ENCODE results near the gene TANC2.

TANC2 gene

GRCh38 chr17:62966426-62967204, 580 bp downstream of the TANC2 start (continued):
- TF ChIP-seq SP7 (tag by site-specific recombination; IDR thresholded peaks at IDR 0.05) (no peak; the same call in 1 of the 2 replicates), MZF1 (tag by site-specific recombination; IDR thresholded peaks at IDR 0.05; ENCODE audit: borderline replicate concordance) (peak; percentile 95), ZNF76 (tag by site-specific recombination; IDR thresholded peaks at IDR 0.05; ENCODE audit: borderline replicate concordance, low read depth) (peak; percentile 74; the same call in 1 of the 2 replicates), HOXC10 (CRISPR knock-in tag; IDR thresholded peaks at IDR 0.05) (no peak), ZNF629 (tag by site-specific recombination; IDR thresholded peaks at IDR 0.05) (0 out of 2 replicates have a peak, but pooled peaks have one; percentile 13)

GRCh38 chr17:62967205-62967529, 1.1 kb downstream of the TANC2 start:
- Histone ChIP-seq H3K27ac (ENCODE audit: extremely low read depth, low read depth, low read length) (peak overlapping the region; percentile 93; the same call in 1 of the 2 replicates), H3K4me1 (ENCODE audit: control insufficient read depth, insufficient read depth, low read length) (peaks cover 12% of the 10 kb centered on the region), H3K9me3 (ENCODE audit: control insufficient read depth, insufficient read depth, low read depth, low read length) (no peaks in the 10 kb centered on the region), H3K4me3 (ENCODE audit: low read depth, low read length) (peak overlapping the region; percentile 66), H3K36me3 (ENCODE audit: control insufficient read depth in 2 of 2, insufficient read depth in 1 of 2, low read length in 2 of 2) (no peaks in the 10 kb centered on the region)
- no peak for TF ChIP-seq SP2 (tag by site-specific recombination; IDR thresholded peaks at IDR 0.05)
- TF ChIP-seq ZBTB10 (tag by site-specific recombination; IDR thresholded peaks at IDR 0.05) = no peak
- TF ChIP-seq ZNF18 (tag by site-specific recombination; IDR thresholded peaks at IDR 0.05) = no peak
- no peak for TF ChIP-seq BCL11A (tag by site-specific recombination; IDR thresholded peaks at IDR 0.05; ENCODE audit: low read depth)
- TF ChIP-seq ZNF449 (tag by site-specific recombination; IDR thresholded peaks at IDR 0.05) = no peak
- no peak for TF ChIP-seq ZNF664 (tag by site-specific recombination; IDR thresholded peaks at IDR 0.05)
- TF ChIP-seq ZNF26 (tag by site-specific recombination; IDR thresholded peaks at IDR 0.05) = no peak
- no peak for TF ChIP-seq SCRT1 (tag by site-specific recombination; IDR thresholded peaks at IDR 0.05; ENCODE audit: borderline replicate concordance)
- no peak for TF ChIP-seq GFI1B (tag by site-specific recombination; IDR thresholded peaks at IDR 0.05)
- no peak for TF ChIP-seq GLI2 (tag by site-specific recombination; IDR thresholded peaks at IDR 0.05; ENCODE audit: borderline replicate concordance, low read depth)
- TF ChIP-seq ZBTB6 (tag by site-specific recombination; IDR thresholded peaks at IDR 0.05) = no peak
- TF ChIP-seq ZNF701 (tag by site-specific recombination; IDR thresholded peaks at IDR 0.05) = no peak
- TF ChIP-seq ZNF510 (tag by site-specific recombination; IDR thresholded peaks at IDR 0.05; ENCODE audit: insufficient replicate concordance) = no peak
- TF ChIP-seq ATF2 (tag by site-specific recombination; IDR thresholded peaks at IDR 0.05; ENCODE audit: low read depth) = no peak
- TF ChIP-seq ZNF654 (tag by site-specific recombination; IDR thresholded peaks at IDR 0.05; ENCODE audit: low read depth) = no peak
- no peak for TF ChIP-seq ZBTB20 (tag by site-specific recombination; IDR thresholded peaks at IDR 0.05)
- no peak for TF ChIP-seq ZBTB26 (tag by site-specific recombination; optimal IDR thresholded peaks at IDR 0.05)
- TF ChIP-seq ZNF335 (tag by site-specific recombination; conservative IDR thresholded peaks at IDR 0.05) = no peak
- ChIA-PET CTCF (interaction anchor here (0.6 to 1.8 kb wide), 7 partner anchors 20 to 793 kb away, joined by 3 to 6 read pairs (median 3); no protein-coding TSS in a partner anchor), POLR2A (no interaction called here)
